HepG2 (cell line): ENCODE measurements around the gene CCNH. TPM values are rescaled to one million over a fixed set of nuclear protein-coding genes. Genes with fewer than 3 reads are reported as not detected.
A peak's percentile ranks its signal among the peaks of the same experiment; 100 is the strongest.

Experiments used
- ATAC-seq: fragments of 200-7000 bp; cut with Tn5 transposase; 3 replicates; pipeline ENCODE4 v1.9.1; 2020; ENCODE audit warnings: mild to moderate bottlenecking, moderate library complexity
- BruUV-seq: library from RNA; stranded (reverse); fragments of 400-500 nt; replicated peaks from 2 replicates; lab custom pipeline; 2021; lab: Mats Ljungman, UMichigan
- CTCF ChIA-PET: fragments of 300-600 bp; formaldehyde crosslinking; extraction: SDS; loops from one replicate; lab custom pipeline; 2021; ENCODE audit warnings: low total read pairs, inconsistent platforms, low intra/inter-chr PET ratio; lab: Yijun Ruan, JAX
- POLR2A ChIA-PET: fragments of 350-600 bp; sonication (Branson Sonifier 250); formaldehyde crosslinking; loops from one replicate; lab custom pipeline; 2020; ENCODE audit warnings: antibody characterized with exemption, inconsistent platforms; lab: Yijun Ruan, JAX
- DNase-seq: peaks from one replicate; pipeline ENCODE4 v3.0.0-alpha.2; 2015; ENCODE audit warnings: low spot score
- FAIRE-seq: peaks from 3 replicates; lab custom pipeline; 2011; peaks lifted over from hg19 to GRCh38; lab: Jason Lieb, UNC
- H2AFZ ChIP-seq: one replicate; pipeline ENCODE4 v1.6.1; 2011; ENCODE audit warnings: low read length, inconsistent platforms
- H3K27ac ChIP-seq: fragments of 300-600 bp; 3 replicates; pipeline ENCODE4 v1.8.0; 2011; ENCODE audit warnings: mixed run types, mild to moderate bottlenecking, mixed read lengths, low read length, inconsistent platforms; ENCODE audit not compliant: insufficient read depth; ENCODE audit errors: extremely low read length
- H3K27me3 ChIP-seq, 2 experiments: fragments of 200-600 bp in 1 of 2; 2 replicates in 1 of 2; 3 replicates in 1 of 2; pipeline versions ENCODE4 v1.6.0 to v1.8.0; 2011; ENCODE audit warnings: low read length in 2 of 2, mild to moderate bottlenecking in 2 of 2, moderate library complexity in 2 of 2, inconsistent platforms in 1 of 2; ENCODE audit not compliant: insufficient read depth in 2 of 2, control insufficient read depth in 1 of 2
- H3K36me3 ChIP-seq, 2 experiments: fragments of 200-600 bp in 1 of 2; replicated peaks in 1 of 2; 2 replicates in 1 of 2; 3 replicates in 1 of 2; pipeline versions ENCODE4 v1.5.1 to v1.8.0; 2011; ENCODE audit warnings: low read length in 2 of 2, inconsistent platforms in 1 of 2; ENCODE audit not compliant: insufficient read depth in 2 of 2, control insufficient read depth in 1 of 2
- H3K4me1 ChIP-seq: 2 replicates; pipeline ENCODE4 v1.5.1; 2012; ENCODE audit warnings: low read length, inconsistent platforms; ENCODE audit not compliant: insufficient read depth
- H3K4me2 ChIP-seq: 2 replicates; pipeline ENCODE4 v1.6.0; 2011; ENCODE audit warnings: low read depth, low read length, inconsistent platforms
- H3K4me3 ChIP-seq, 3 experiments: fragments of 200-600 bp in 1 of 3; sonication (generic), shearing (Covaris generic) in 1 of 3; replicated peaks in 1 of 3; 2 replicates each; pipeline ENCODE4 v1.5.1; 2011 to 2016; ENCODE audit warnings: low read length in 3 of 3, inconsistent platforms in 2 of 3, low read depth in 2 of 3, mild to moderate bottlenecking in 2 of 3, control low read depth in 1 of 3, mixed read lengths in 1 of 3; ENCODE audit not compliant: insufficient read depth in 1 of 3
- H3K79me2 ChIP-seq: one replicate; pipeline ENCODE4 v1.6.1; 2011; ENCODE audit warnings: low read length, inconsistent platforms; ENCODE audit not compliant: insufficient read depth
- H3K9ac ChIP-seq: 2 replicates; pipeline ENCODE4 v1.6.0; 2011; ENCODE audit warnings: mild to moderate bottlenecking, low read depth, low read length, inconsistent platforms; ENCODE audit not compliant: insufficient read depth
- H3K9me3 ChIP-seq: 2 replicates; pipeline ENCODE4 v1.5.1; 2012; ENCODE audit warnings: mild to moderate bottlenecking, low read length
- H4K20me1 ChIP-seq: 2 replicates; pipeline ENCODE4 v1.6.0; 2011; ENCODE audit warnings: inconsistent platforms, mild to moderate bottlenecking, low read length, moderate library complexity; ENCODE audit not compliant: insufficient read depth
- ARID5B ChIP-seq: IDR thresholded peaks from 2 replicates; pipeline ENCODE4 v1.4.0; 2020; ENCODE audit warnings: mild to moderate bottlenecking, missing genetic modification reagents
- CEBPB ChIP-seq: IDR thresholded peaks from 2 replicates; pipeline ENCODE4 v1.6.1; 2011; ENCODE audit warnings: low read depth, low read length, improper control_type of control experiment, borderline replicate concordance
- FOXA1 ChIP-seq, 2 experiments: fragments of 450-650 bp in 1 of 2; sonication (generic) in 1 of 2; formaldehyde crosslinking in 1 of 2; IDR thresholded peaks; 2 replicates each; pipeline versions ENCODE4 v1.4.0 to v1.6.1; 2016 to 2020; ENCODE audit warnings: missing genetic modification reagents in 1 of 2
- FOXA3 ChIP-seq: IDR thresholded peaks from 2 replicates; pipeline ENCODE4 v1.6.1; 2016; ENCODE audit warnings: missing genetic modification reagents, missing compliant biosample characterization
- GATAD2A ChIP-seq: IDR thresholded peaks from 2 replicates; pipeline ENCODE4 v1.6.1; 2016
- GPBP1L1 ChIP-seq: sonication (generic); formaldehyde crosslinking; IDR thresholded peaks from 2 replicates; pipeline ENCODE4 v1.5.0; 2020; ENCODE audit warnings: mild to moderate bottlenecking, missing genetic modification reagents
- HDAC1 ChIP-seq: sonication (generic); formaldehyde crosslinking; IDR thresholded peaks from 2 replicates; pipeline ENCODE4 v1.5.1; 2020; ENCODE audit warnings: mild to moderate bottlenecking, missing genetic modification reagents
- HNF4A ChIP-seq: sonication (generic); formaldehyde crosslinking; IDR thresholded peaks from 2 replicates; pipeline ENCODE4 v1.4.0; 2020; ENCODE audit warnings: missing genetic modification reagents
- WGBS: methylation state at CpG from one replicate; pipeline ENCODE4 v1.1.6; 2017; ENCODE audit warnings: low lambda C conversion rate; 5-methylcytosine and 5-hydroxymethylcytosine counted together
- in situ Hi-C: cut with HindIII; loops from 2 replicates; pipeline ENCODE4 v1.10.0; 2017; ENCODE audit warnings: low pct_unique_long_range_greater_than_20kb; ENCODE audit not compliant: extremely low pct_ligation_motif_present
- intact Hi-C: fragments of 100-400 bp; cut with micrococcal nuclease; formaldehyde crosslinking; loops from one replicate; pipeline ENCODE4 v1.10.0; 2022; ENCODE audit not compliant: unreplicated experiment
- polyA plus RNA-seq, 8 experiments: library from polyadenylated mRNA; depleted of rRNA in 3 of 8; stranded (reverse) in 7 of 8; unstranded in 1 of 8; fragments of >200 nt; fragmentation: Illumina TruSeq in 4 of 8; extraction: Trizol in 4 of 8; gene quantifications; 2 replicates each; pipeline versions ENCODE4 v1.2.1 to v1.2.3, GENCODE V29; 2011 to 2016; ENCODE audit warnings: low read depth in 4 of 8, missing spikeins in 1 of 8, mixed read lengths in 1 of 8; ENCODE audit not compliant: insufficient read depth in 1 of 8
- total RNA-seq, 5 experiments: library from RNA; depleted of rRNA; stranded (reverse); fragments of >200 nt; fragmentation: Illumina TruSeq; extraction: Trizol; gene quantifications; 2 replicates each; pipeline ENCODE4 v1.2.3, GENCODE V29; 2016; ENCODE audit warnings: low read depth in 1 of 5

The CCNH gene
- total and polyA plus RNA-seq, 2 of the 13 experiments (the other 11 are each of a cell fraction or from before 2014, with no cell fraction given): 42.5 to 94.3 TPM

GRCh38 chr5:87385802-87386201 is 26.9 kb downstream of the CCNH start:
- Histone ChIP-seq H3K79me2 (no peaks in the 10 kb centered on the region), H3K36me3 (peaks cover 8 to 55% of the 10 kb centered on the region in 2 experiments), H4K20me1 (no peaks in the 10 kb centered on the region), H2AFZ (no peak overlapping the region), H3K4me3 (no peak overlapping the region), H3K9ac (no peak overlapping the region), H3K4me1 (peaks cover 20% of the 10 kb centered on the region), H3K27me3 (no peaks in the 10 kb centered on the region), H3K9me3 (no peaks in the 10 kb centered on the region), H3K4me2 (no peak overlapping the region), H3K27ac (no peak overlapping the region)
- POLR2A ChIA-PET: no interaction called here
- CTCF ChIA-PET: no interaction called here
- in situ Hi-C loops: no loop called here
- FAIRE-seq: no peak
- WGBS: 92% methylated on average over 2 of the region's 2 CpGs
- peak; percentile 35 for DNase-seq
- no TSS peak for BruUV-seq
- no peak for TF ChIP-seq FOXA1 (IDR thresholded peaks at IDR 0.05)
- peak; percentile 32; the same call in 1 of the 2 replicates for TF ChIP-seq FOXA1 (CRISPR knock-in tag; IDR thresholded peaks at IDR 0.05)
- peak; percentile 35; the same call in 1 of the 2 replicates for TF ChIP-seq CEBPB
- peak; percentile 68 for TF ChIP-seq FOXA3 (CRISPR knock-in tag)
- TF ChIP-seq HNF4A (CRISPR knock-in tag): peak; percentile 33; the same call in 1 of the 2 replicates
- TF ChIP-seq ARID5B: peak; percentile 57
- no peak for TF ChIP-seq HDAC1
- TF ChIP-seq GPBP1L1 (CRISPR knock-in tag): no peak
- TF ChIP-seq GATAD2A (CRISPR knock-in tag): peak; percentile 61
- TF ChIP-seq, all 625 proteins: peak for 6
- intact Hi-C loops: loop anchor here (5.0 kb wide), 1 partner anchor 119 kb away; the partner anchor contains the start of gene RASA1
- no peak for ATAC-seq
